GM19468 (cell line): ENCODE results near the gene TMEM135.
"Not testable (repeated sequence)": the region's sequence is repeated elsewhere in the genome, so short reads cannot be mapped to it uniquely, and the experiment has no call there.

Source experiments
- ATAC-seq: cut with Tn5 transposase; IDR thresholded peaks from one replicate; pipeline ENCODE4 v1.9.1; 2021; ENCODE audit warnings: mild to moderate bottlenecking, moderate library complexity, moderate number of reproducible peaks; ENCODE audit not compliant: unreplicated experiment; ENCODE audit errors: extremely low read depth

Gene TMEM135

GRCh38 chr11:87019613-87020271 lies 18.0 kb upstream of the TMEM135 start:
- no peak for ATAC-seq

GRCh38 chr11:87020336-87020735 lies 17.4 kb upstream of the TMEM135 start:
- ATAC-seq = no peak

GRCh38 chr11:87020764-87021365 lies 16.9 kb upstream of the TMEM135 start:
- ATAC-seq = no peak

- ATAC-seq = no peak
These were observed 15.5 kb upstream of the TMEM135 start for GRCh38 chr11:87022254-87022653.

- ATAC-seq = no peak
These were observed 15.0 kb upstream of the TMEM135 start for GRCh38 chr11:87022738-87023137.

GRCh38 chr11:87026415-87026814 lies 11.3 kb upstream of the TMEM135 start:
- not testable (repeated sequence) for ATAC-seq

GRCh38 chr11:87030458-87031054 lies 7.2 kb upstream of the TMEM135 start:
- no peak for ATAC-seq

- ATAC-seq = no peak
These were observed 6.1 kb upstream of the TMEM135 start for GRCh38 chr11:87031433-87032170.

GRCh38 chr11:87033561-87033960 lies 4.2 kb upstream of the TMEM135 start:
- no peak for ATAC-seq

GRCh38 chr11:87035976-87036583 lies 1.7 kb upstream of the TMEM135 start:
- ATAC-seq = no peak

- no peak for ATAC-seq
These were observed 831 bp upstream of the TMEM135 start for GRCh38 chr11:87036756-87037449.

- no peak for ATAC-seq
These were observed 672 bp downstream of the TMEM135 start for GRCh38 chr11:87038235-87038977.

- ATAC-seq = no peak
These were observed 1.6 kb downstream of the TMEM135 start for GRCh38 chr11:87039371-87039770.

- no peak for ATAC-seq
These were observed 6.2 kb downstream of the TMEM135 start for GRCh38 chr11:87043894-87044293.

- ATAC-seq = no peak
These were observed 9.1 kb downstream of the TMEM135 start for GRCh38 chr11:87046824-87047223.

GRCh38 chr11:87056091-87056490 lies 18.4 kb downstream of the TMEM135 start:
- ATAC-seq = no peak

GRCh38 chr11:87057749-87058148 lies 20.0 kb downstream of the TMEM135 start:
- no peak for ATAC-seq

GRCh38 chr11:87059596-87060390 lies 22.1 kb downstream of the TMEM135 start:
- ATAC-seq = no peak

GRCh38 chr11:87061766-87062165 lies 24.0 kb downstream of the TMEM135 start:
- ATAC-seq = no peak
